HCT116 (cell line): Measurements from ENCODE around the gene EHMT1. TPM values are rescaled to one million over a fixed set of nuclear protein-coding genes. Genes with fewer than 3 reads are reported as not detected.

Experiments used
- ATAC-seq: fragments of 200-7000 bp; cut with Tn5 transposase; 2 replicates; pipeline ENCODE4 v1.9.1; 2020; ENCODE audit warnings: mild to moderate bottlenecking, moderate library complexity
- BruUV-seq: library from RNA; stranded (reverse); fragments of 400-500 nt; replicated peaks from 2 replicates; lab custom pipeline; 2021; lab: Mats Ljungman, UMichigan
- CTCF ChIA-PET: fragments of 300-600 bp; sonication (Branson Sonifier 250); formaldehyde crosslinking; loops from one replicate; lab custom pipeline; 2021; ENCODE audit warnings: antibody characterized with exemption; lab: Charles Lee
- POLR2A ChIA-PET: fragments of 300-600, 350-600 bp; sonication (Branson Sonifier 250); formaldehyde crosslinking; loops from one replicate; lab custom pipeline; 2021; ENCODE audit warnings: antibody characterized with exemption; lab: Charles Lee
- RAD21 ChIA-PET, 2 experiments: fragments of 300-600 bp; sonication (Branson Sonifier 250); formaldehyde crosslinking; loops; one replicate each; lab custom pipeline; 2023; ENCODE audit warnings: low total read pairs in 2 of 2; ENCODE audit not compliant: uncharacterized antibody in 2 of 2, unreplicated experiment in 2 of 2, low non-redundant PET in 1 of 2; lab: Charles Lee
- DNase-seq: peaks from one replicate; pipeline ENCODE4 v3.0.0-alpha.2; 2010; ENCODE audit warnings: low read depth, low spot score
- H2AFZ ChIP-seq: fragments of 200-600 bp; shearing (Covaris generic), sonication (generic); 2 replicates; pipeline ENCODE4 v1.6.1; 2017; ENCODE audit warnings: low read depth, mixed run types, mixed read lengths, antibody characterized with exemption, low read length; ENCODE audit not compliant: poor library complexity, severe bottlenecking
- H3K27ac ChIP-seq: 2 replicates; pipeline ENCODE4 v1.5.1; 2012; ENCODE audit warnings: low read depth, low read length
- H3K27me3 ChIP-seq: fragments of 200-600 bp; sonication (generic); 2 replicates; pipeline ENCODE4 v1.6.1; 2016; ENCODE audit warnings: mixed run types, low read length, mixed read lengths; ENCODE audit not compliant: insufficient read depth
- H3K36me3 ChIP-seq, 2 experiments: fragments of 200-500 bp in 1 of 2; fragments of 200-600 bp in 1 of 2; sonication (Bioruptor generic) in 1 of 2; sonication (generic) in 1 of 2; 2 replicates each; pipeline versions ENCODE4 v1.5.1 to v1.6.1; 2014 to 2016; ENCODE audit warnings: low read length in 2 of 2, inconsistent platforms in 1 of 2, mixed read lengths in 1 of 2, mixed run types in 1 of 2; ENCODE audit not compliant: insufficient read depth in 2 of 2, control insufficient read depth in 1 of 2
- H3K4me1 ChIP-seq, 2 experiments: fragments of 200-600 bp in 1 of 2; sonication (generic) in 1 of 2; 2 replicates each; pipeline versions ENCODE4 v1.5.1 to v1.6.1; 2012 to 2017; ENCODE audit warnings: low read length in 2 of 2, inconsistent platforms in 1 of 2, mild to moderate bottlenecking in 1 of 2, mixed read lengths in 1 of 2, mixed run types in 1 of 2, moderate library complexity in 1 of 2; ENCODE audit not compliant: insufficient read depth in 2 of 2, control insufficient read depth in 1 of 2
- H3K4me2 ChIP-seq: fragments of 200-600 bp; sonication (generic); 2 replicates; pipeline ENCODE4 v1.6.1; 2017; ENCODE audit warnings: mixed run types, low read length, mixed read lengths
- H3K4me3 ChIP-seq, 2 experiments: fragments of 200-600 bp in 1 of 2; sonication (generic) in 1 of 2; replicated peaks in 1 of 2; 2 replicates each; pipeline ENCODE4 v1.5.1; 2011 to 2016; ENCODE audit warnings: low read length in 2 of 2, control low read depth in 1 of 2, low read depth in 1 of 2, mild to moderate bottlenecking in 1 of 2, mixed read lengths in 1 of 2, mixed run types in 1 of 2
- H3K79me2 ChIP-seq: fragments of 200-600 bp; sonication (generic); 2 replicates; pipeline ENCODE4 v1.6.1; 2017; ENCODE audit warnings: mild to moderate bottlenecking, mixed run types, low read length, moderate library complexity, mixed read lengths; ENCODE audit not compliant: insufficient read depth
- H3K9ac ChIP-seq: fragments of 200-600 bp; sonication (generic); 2 replicates; pipeline ENCODE4 v1.6.1; 2016; ENCODE audit warnings: low read length, mixed read lengths
- H3K9me2 ChIP-seq: fragments of 200-600 bp; sonication (generic), shearing (Covaris generic); 2 replicates; pipeline ENCODE4 v1.6.1; 2017; ENCODE audit warnings: mixed run types, mild to moderate bottlenecking, moderate library complexity; ENCODE audit not compliant: insufficient read depth
- H3K9me3 ChIP-seq, 2 experiments: fragments of 200-500 bp in 1 of 2; fragments of 200-600 bp in 1 of 2; sonication (Bioruptor generic) in 1 of 2; sonication (generic) in 1 of 2; 2 replicates each; pipeline ENCODE4 v1.6.1; 2014 to 2017; ENCODE audit warnings: low read length in 2 of 2, mixed read lengths in 2 of 2, inconsistent platforms in 1 of 2, low read depth in 1 of 2, mild to moderate bottlenecking in 1 of 2, mixed run types in 1 of 2, moderate library complexity in 1 of 2; ENCODE audit not compliant: control insufficient read depth in 1 of 2, insufficient read depth in 1 of 2
- H4K20me1 ChIP-seq: fragments of 200-600 bp; sonication (generic), shearing (Covaris generic); 2 replicates; pipeline ENCODE4 v1.6.1; 2017; ENCODE audit warnings: mixed run types, mild to moderate bottlenecking, moderate library complexity; ENCODE audit not compliant: insufficient read depth
- CBX3 ChIP-seq: IDR thresholded peaks from 2 replicates; pipeline ENCODE4 v1.6.1; 2012; ENCODE audit warnings: low read depth
- CEBPB ChIP-seq: IDR thresholded peaks from 2 replicates; pipeline ENCODE4 v1.6.1; 2012; ENCODE audit warnings: low read depth
- ELF1 ChIP-seq: IDR thresholded peaks from 2 replicates; pipeline ENCODE4 v1.6.1; 2012; ENCODE audit warnings: low read depth, borderline replicate concordance
- EZH2 ChIP-seq: fragments of 200-600 bp; sonication (generic); IDR thresholded peaks from 2 replicates; pipeline ENCODE4 v1.6.1; 2017; ENCODE audit warnings: antibody characterized with exemption, mixed run types
- EZH2phosphoT487 ChIP-seq: fragments of 200-600 bp; IDR thresholded peaks from 2 replicates; pipeline ENCODE4 v1.6.1; 2018; ENCODE audit warnings: antibody characterized with exemption, borderline replicate concordance
- FOSL1 ChIP-seq: IDR thresholded peaks from 2 replicates; pipeline ENCODE4 v1.6.1; 2012; ENCODE audit warnings: low read depth
- JUND ChIP-seq: IDR thresholded peaks from 2 replicates; pipeline ENCODE4 v1.6.1; 2012
- MAX ChIP-seq: IDR thresholded peaks from 2 replicates; pipeline ENCODE4 v1.6.1; 2012
- POLR2A ChIP-seq: IDR thresholded peaks from 2 replicates; pipeline ENCODE4 v1.7.0; 2011; ENCODE audit warnings: borderline replicate concordance; ENCODE audit not compliant: insufficient read depth, insufficient read length; ENCODE audit errors: extremely low read depth
- POLR2AphosphoS5 ChIP-seq: IDR thresholded peaks from 2 replicates; pipeline ENCODE4 v1.6.1; 2011; ENCODE audit warnings: mild to moderate bottlenecking, low read depth, low read length, moderate library complexity
- RAD21 ChIP-seq: IDR thresholded peaks from 2 replicates; pipeline ENCODE4 v1.6.1; 2012; ENCODE audit warnings: low read depth, mild to moderate bottlenecking
- SIN3A ChIP-seq: IDR thresholded peaks from 2 replicates; pipeline ENCODE4 v1.6.1; 2012; ENCODE audit warnings: low read depth
- TCF7L2 ChIP-seq: IDR thresholded peaks from 2 replicates; pipeline ENCODE4 v1.7.0; 2011; ENCODE audit warnings: borderline replicate concordance, inconsistent platforms; ENCODE audit not compliant: insufficient read depth, insufficient read length; ENCODE audit errors: extremely low read depth
- YY1 ChIP-seq: IDR thresholded peaks from 2 replicates; pipeline ENCODE4 v1.6.1; 2011; ENCODE audit warnings: low read length, low read depth, moderate library complexity, mild to moderate bottlenecking; ENCODE audit not compliant: insufficient replicate concordance; ENCODE audit errors: extremely low read depth
- ZNF274 ChIP-seq: fragments of 200-500 bp; sonication (Bioruptor generic); IDR thresholded peaks from 2 replicates; pipeline ENCODE4 v1.6.1; 2014; ENCODE audit warnings: mild to moderate bottlenecking, low read depth, low read length, inconsistent platforms
- intact Hi-C: fragments of 100-400 bp; cut with micrococcal nuclease; formaldehyde crosslinking; loops from 2 replicates; pipeline ENCODE4 v1.10.0; 2022
- total RNA-seq: library from RNA; stranded (reverse); gene quantifications from one replicate; pipeline ENCODE4 v1.2.1, GENCODE V29; 2021; ENCODE audit not compliant: unreplicated experiment
- TF ChIP-seq, protein P1 (sequence below), 3 experiments: fragments of 200-600 bp in 1 of 3; sonication (generic) in 1 of 3; IDR thresholded peaks in 2 of 3; conservative IDR thresholded peaks in 1 of 3; 2 replicates each; pipeline ENCODE4 v1.5.1; 2012 to 2017; ENCODE audit warnings: low read depth in 2 of 3, low read length in 2 of 3, antibody characterized with exemption in 1 of 3, borderline replicate concordance in 1 of 3, control low read depth in 1 of 3, mild to moderate bottlenecking in 1 of 3, mixed read lengths in 1 of 3, mixed run types in 1 of 3, moderate library complexity in 1 of 3; ENCODE audit not compliant: insufficient read depth in 1 of 3
- TF ChIP-seq, protein P2 (sequence below): IDR thresholded peaks from 2 replicates; pipeline ENCODE4 v1.6.1; 2012

EHMT1 gene
- total RNA-seq, 1 experiment from 2014 or later, result 86.1 TPM

GRCh38 chr9:137798901-137799629, 180.3 kb downstream of the EHMT1 start (continued):
- TF ChIP-seq YY1 (no peak), CBX3 (no peak), EZH2 (no peak), CEBPB (no peak), ZNF274 (no peak)

DNA sequence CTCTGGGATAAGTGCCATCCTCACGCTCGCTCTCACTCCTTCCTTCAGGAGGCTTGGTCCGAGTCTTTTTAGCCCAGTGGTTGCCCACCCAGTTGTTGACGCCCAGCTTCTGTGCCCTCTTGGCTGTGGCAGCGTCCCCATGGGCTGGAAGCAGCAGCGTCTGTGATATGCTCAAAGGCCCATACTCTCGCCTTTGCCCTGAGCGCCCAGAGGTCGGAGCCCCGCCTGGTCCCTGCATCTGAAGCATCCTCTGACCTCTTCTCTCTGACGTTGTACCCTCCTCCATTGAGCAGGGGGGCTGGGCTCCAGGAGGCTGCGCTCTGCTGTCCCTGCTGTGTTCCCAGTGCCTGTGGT, 180.8 kb downstream of the EHMT1 start:
- Histone ChIP-seq H3K79me2 (no peaks in the 10 kb centered on the region), H3K4me1 (no peaks in the 10 kb centered on the region), H3K36me3 (peaks cover 17 to 18% of the 10 kb centered on the region in 2 experiments; a peak in 3 of 4 replicates), H3K4me3 (no peak overlapping the region), H3K9ac (no peak overlapping the region), H3K27ac (no peak overlapping the region), H3K9me3 (no peaks in the 10 kb centered on the region), H3K27me3 (no peaks in the 10 kb centered on the region), H3K4me2 (no peak overlapping the region), H2AFZ (no peak overlapping the region), H4K20me1 (no peaks in the 10 kb centered on the region), H3K9me2 (no peaks in the 10 kb centered on the region)
- ChIA-PET POLR2A (no interaction called here), CTCF (no interaction called here), RAD21 (no interaction called here)
- DNase-seq (no peak), ATAC-seq (no peak)
- no TSS peak for BruUV-seq
- intact Hi-C loops, result no loop called here
- no peak for TF ChIP-seq POLR2AphosphoS5
- no peak for TF ChIP-seq YY1
- no peak for TF ChIP-seq JUND
- no peak for TF ChIP-seq ELF1
- no peak for TF ChIP-seq EZH2
- TF ChIP-seq ZNF274, result no peak
- TF ChIP-seq, protein P1, sequence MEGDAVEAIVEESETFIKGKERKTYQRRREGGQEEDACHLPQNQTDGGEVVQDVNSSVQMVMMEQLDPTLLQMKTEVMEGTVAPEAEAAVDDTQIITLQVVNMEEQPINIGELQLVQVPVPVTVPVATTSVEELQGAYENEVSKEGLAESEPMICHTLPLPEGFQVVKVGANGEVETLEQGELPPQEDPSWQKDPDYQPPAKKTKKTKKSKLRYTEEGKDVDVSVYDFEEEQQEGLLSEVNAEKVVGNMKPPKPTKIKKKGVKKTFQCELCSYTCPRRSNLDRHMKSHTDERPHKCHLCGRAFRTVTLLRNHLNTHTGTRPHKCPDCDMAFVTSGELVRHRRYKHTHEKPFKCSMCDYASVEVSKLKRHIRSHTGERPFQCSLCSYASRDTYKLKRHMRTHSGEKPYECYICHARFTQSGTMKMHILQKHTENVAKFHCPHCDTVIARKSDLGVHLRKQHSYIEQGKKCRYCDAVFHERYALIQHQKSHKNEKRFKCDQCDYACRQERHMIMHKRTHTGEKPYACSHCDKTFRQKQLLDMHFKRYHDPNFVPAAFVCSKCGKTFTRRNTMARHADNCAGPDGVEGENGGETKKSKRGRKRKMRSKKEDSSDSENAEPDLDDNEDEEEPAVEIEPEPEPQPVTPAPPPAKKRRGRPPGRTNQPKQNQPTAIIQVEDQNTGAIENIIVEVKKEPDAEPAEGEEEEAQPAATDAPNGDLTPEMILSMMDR (IDR thresholded peaks at IDR 0.05 in 2 of 3, conservative IDR thresholded peaks at IDR 0.05 in 1 of 3; ENCODE audit: borderline replicate concordance in 1 of 3, insufficient read depth in 1 of 3, low read depth in 2 of 3, low read length in 2 of 3), result no peak
- TF ChIP-seq EZH2phosphoT487, result no peak
- no peak for TF ChIP-seq SIN3A
- TF ChIP-seq, protein P2, sequence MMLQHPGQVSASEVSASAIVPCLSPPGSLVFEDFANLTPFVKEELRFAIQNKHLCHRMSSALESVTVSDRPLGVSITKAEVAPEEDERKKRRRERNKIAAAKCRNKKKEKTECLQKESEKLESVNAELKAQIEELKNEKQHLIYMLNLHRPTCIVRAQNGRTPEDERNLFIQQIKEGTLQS, result no peak
- no peak for TF ChIP-seq MAX
- TF ChIP-seq CBX3, result no peak
- TF ChIP-seq RAD21, result no peak
- no peak for TF ChIP-seq FOSL1
- no peak for TF ChIP-seq POLR2A
- no peak for TF ChIP-seq TCF7L2
